H1 (cell line): Measurements from ENCODE around the gene PRR14L. TPM values are rescaled to one million over a fixed set of nuclear protein-coding genes. Genes with fewer than 3 reads are reported as not detected.

Experiments
- CTCF ChIA-PET: fragments of 300-600 bp; sonication (Branson Sonifier 250); formaldehyde crosslinking; loops from one replicate; lab custom pipeline; 2021; ENCODE audit not compliant: partially characterized antibody; lab: Charles Lee
- POLR2A ChIA-PET: fragments of 300-600 bp; sonication (Branson Sonifier 250); formaldehyde crosslinking; loops from one replicate; lab custom pipeline; 2021; ENCODE audit warnings: inconsistent platforms; ENCODE audit not compliant: partially characterized antibody; lab: Charles Lee
- DNase-seq, 2 experiments: peaks; one replicate each; pipeline versions ENCODE4 v3.0.0 to v3.0.0-alpha.2; 2010 to 2022; ENCODE audit warnings: low spot score in 2 of 2, low read depth in 1 of 2, mixed read lengths in 1 of 2
- FAIRE-seq: peaks from 2 replicates; lab custom pipeline; 2011; peaks lifted over from hg19 to GRCh38; lab: Jason Lieb, UNC
- H2AFZ ChIP-seq: 2 replicates; pipeline ENCODE4 v1.8.1; 2012; ENCODE audit warnings: low read length, inconsistent platforms
- H2AK5ac ChIP-seq: 2 replicates; pipeline ENCODE4 v1.6.1; 2013; ENCODE audit warnings: low read depth, low read length
- H2BK120ac ChIP-seq: replicated peaks from 2 replicates; pipeline ENCODE3; 2013; ENCODE audit warnings: low read depth, low read length, inconsistent platforms
- H2BK12ac ChIP-seq: 2 replicates; pipeline ENCODE4 v1.6.1; 2013; ENCODE audit warnings: low read depth, low read length
- H2BK15ac ChIP-seq: 2 replicates; pipeline ENCODE4 v1.6.1; 2013; ENCODE audit warnings: low read length
- H2BK20ac ChIP-seq: 2 replicates; pipeline ENCODE4 v1.6.1; 2013; ENCODE audit warnings: low read length
- H2BK5ac ChIP-seq: 2 replicates; pipeline ENCODE4 v1.6.1; 2013; ENCODE audit warnings: low read depth, low read length
- H3K14ac ChIP-seq: 2 replicates; pipeline ENCODE4 v1.6.1; 2013; ENCODE audit warnings: inconsistent platforms; ENCODE audit not compliant: insufficient read length
- H3K18ac ChIP-seq: 2 replicates; pipeline ENCODE4 v1.6.1; 2013; ENCODE audit warnings: low read length; ENCODE audit errors: extremely low read depth
- H3K23ac ChIP-seq: 2 replicates; pipeline ENCODE4 v1.6.1; 2013; ENCODE audit warnings: inconsistent platforms; ENCODE audit not compliant: insufficient read length
- H3K23me2 ChIP-seq: 2 replicates; pipeline ENCODE4 v1.6.1; 2013; ENCODE audit warnings: low read depth, low read length
- H3K27ac ChIP-seq: 2 replicates; pipeline ENCODE4 v1.6.1; 2011; ENCODE audit warnings: low read depth, low read length, inconsistent platforms
- H3K27me3 ChIP-seq, 4 experiments: replicated peaks in 1 of 4; 1 replicate in 1 of 4; 2 replicates in 3 of 4; pipeline versions ENCODE4 v1.6.1 to v1.8.1; 2011 to 2013; ENCODE audit warnings: low read length in 3 of 4, mild to moderate bottlenecking in 3 of 4, inconsistent platforms in 2 of 4, mixed read lengths in 2 of 4, moderate library complexity in 1 of 4; ENCODE audit not compliant: control insufficient read depth in 3 of 4, insufficient read depth in 3 of 4; ENCODE audit errors: extremely low read depth in 1 of 4
- H3K36me3 ChIP-seq, 4 experiments: 2 replicates each; pipeline versions ENCODE4 v1.6.1 to v1.8.1; 2011 to 2013; ENCODE audit warnings: mild to moderate bottlenecking in 4 of 4, low read length in 3 of 4, moderate library complexity in 2 of 4, control low read depth in 1 of 4, inconsistent platforms in 1 of 4; ENCODE audit not compliant: insufficient read depth in 4 of 4, control insufficient read depth in 2 of 4
- H3K4ac ChIP-seq: replicated peaks from 2 replicates; pipeline ENCODE3; 2013; ENCODE audit warnings: low read length, low read depth, mixed read lengths, inconsistent platforms; ENCODE audit not compliant: insufficient read length
- H3K4me1 ChIP-seq, 4 experiments: replicated peaks in 1 of 4; 1 replicate in 1 of 4; 2 replicates in 3 of 4; pipeline versions ENCODE4 v1.6.1 to v1.8.1; 2011 to 2013; ENCODE audit warnings: low read length in 3 of 4, inconsistent platforms in 2 of 4, mixed read lengths in 1 of 4; ENCODE audit not compliant: insufficient read depth in 4 of 4, control insufficient read depth in 3 of 4
- H3K4me2 ChIP-seq, 2 experiments: 2 replicates each; pipeline versions ENCODE4 v1.6.1 to v1.8.1; 2011 to 2013; ENCODE audit warnings: low read depth in 2 of 2, low read length in 2 of 2, control low read depth in 1 of 2, inconsistent platforms in 1 of 2, mild to moderate bottlenecking in 1 of 2; ENCODE audit not compliant: insufficient read depth in 1 of 2
- H3K4me3 ChIP-seq, 4 experiments: fragments of 200-600, 300-600 bp in 1 of 4; sonication (generic), shearing (Covaris generic), sonication (Bioruptor Twin) in 1 of 4; 2 replicates each; pipeline versions ENCODE4 v1.5.1 to v1.8.1; 2011 to 2016; ENCODE audit warnings: low read length in 4 of 4, low read depth in 3 of 4, control low read depth in 2 of 4, inconsistent platforms in 2 of 4, mild to moderate bottlenecking in 2 of 4, mixed read lengths in 1 of 4, moderate library complexity in 1 of 4; ENCODE audit not compliant: insufficient read depth in 2 of 4; ENCODE audit errors: extremely low read depth in 1 of 4
- H3K56ac ChIP-seq: replicated peaks from 2 replicates; pipeline ENCODE3; 2013; ENCODE audit warnings: low read depth, mild to moderate bottlenecking, mixed read lengths, low read length, inconsistent platforms; ENCODE audit not compliant: insufficient read length
- H3K79me1 ChIP-seq: 2 replicates; pipeline ENCODE4 v1.6.1; 2013; ENCODE audit warnings: low read depth, low read length, control low read depth
- H3K79me2 ChIP-seq, 2 experiments: 2 replicates each; pipeline versions ENCODE4 v1.6.1 to v1.8.1; 2012 to 2013; ENCODE audit warnings: low read length in 2 of 2, mild to moderate bottlenecking in 2 of 2, inconsistent platforms in 1 of 2; ENCODE audit not compliant: insufficient read depth in 2 of 2, control insufficient read depth in 1 of 2
- H3K9ac ChIP-seq, 4 experiments: replicated peaks in 1 of 4; 1 replicate in 1 of 4; 2 replicates in 3 of 4; pipeline versions ENCODE4 v1.6.1 to v1.8.1; 2011 to 2013; ENCODE audit warnings: low read depth in 3 of 4, low read length in 3 of 4, control low read depth in 2 of 4, mild to moderate bottlenecking in 2 of 4, moderate library complexity in 2 of 4, inconsistent platforms in 1 of 4; ENCODE audit errors: extremely low read depth in 1 of 4
- H3K9me3 ChIP-seq, 2 experiments: 2 replicates each; pipeline versions ENCODE4 v1.6.1 to v1.8.1; 2012 to 2013; ENCODE audit warnings: mild to moderate bottlenecking in 2 of 2, moderate library complexity in 2 of 2, control low read depth in 1 of 2, inconsistent platforms in 1 of 2, low read depth in 1 of 2, low read length in 1 of 2, mixed read lengths in 1 of 2; ENCODE audit not compliant: insufficient read depth in 2 of 2
- H4K20me1 ChIP-seq, 2 experiments: replicated peaks in 1 of 2; 2 replicates each; pipeline versions ENCODE3 to v1.8.1; 2011 to 2013; ENCODE audit warnings: inconsistent platforms in 2 of 2, low read length in 2 of 2, mild to moderate bottlenecking in 1 of 2; ENCODE audit not compliant: insufficient read depth in 2 of 2, control insufficient read depth in 1 of 2
- H4K5ac ChIP-seq: 2 replicates; pipeline ENCODE4 v1.6.1; 2013; ENCODE audit warnings: low read length, low read depth, mixed read lengths, inconsistent platforms; ENCODE audit not compliant: insufficient read length
- H4K8ac ChIP-seq: 2 replicates; pipeline ENCODE4 v1.8.0; 2013; ENCODE audit warnings: mild to moderate bottlenecking, moderate library complexity, low read length, inconsistent platforms; ENCODE audit not compliant: insufficient read depth; ENCODE audit errors: extremely low read depth
- H4K91ac ChIP-seq: replicated peaks from 2 replicates; pipeline ENCODE3; 2013; ENCODE audit warnings: low read length, mixed read lengths, inconsistent platforms; ENCODE audit not compliant: insufficient read length
- ASH2L ChIP-seq: fragments of 200-600, 300-600 bp; sonication (generic); IDR thresholded peaks from one replicate; pipeline ENCODE4 v1.7.1; 2017; ENCODE audit warnings: low read length
- CBX8 ChIP-seq: fragments of 300-800, 300-1000 bp; sonication (generic); IDR thresholded peaks from 2 replicates; pipeline ENCODE4 v1.7.1; 2016; ENCODE audit warnings: low read depth, low read length, borderline replicate concordance
- EZH2 ChIP-seq: fragments of 200-600 bp; sonication (generic); IDR thresholded peaks from 2 replicates; pipeline ENCODE4 v1.7.1; 2012; ENCODE audit warnings: low read depth, mild to moderate bottlenecking, moderate library complexity, low read length, inconsistent platforms; ENCODE audit not compliant: severe bottlenecking
- HDAC6 ChIP-seq: IDR thresholded peaks from one replicate; pipeline ENCODE4 v1.7.1; 2012; ENCODE audit warnings: low read depth, mild to moderate bottlenecking, inconsistent platforms, low read length, moderate library complexity
- RFX5 ChIP-seq: IDR thresholded peaks from 2 replicates; pipeline ENCODE4 v1.6.1; 2011; ENCODE audit warnings: low read depth, low read length, improper control_type of control experiment, borderline replicate concordance
- SP2 ChIP-seq: IDR thresholded peaks from 2 replicates; pipeline ENCODE4 v1.6.1; 2012; ENCODE audit warnings: mild to moderate bottlenecking, low read length, inconsistent platforms
- TAF1 ChIP-seq: IDR thresholded peaks from 2 replicates; pipeline ENCODE4 v1.6.1; 2011; ENCODE audit warnings: mild to moderate bottlenecking, low read depth, low read length
- TAF7 ChIP-seq: optimal IDR thresholded peaks from 2 replicates; pipeline ENCODE3; 2011; ENCODE audit warnings: low read depth, mild to moderate bottlenecking, inconsistent platforms, low read length, moderate library complexity, borderline replicate concordance
- YY1 ChIP-seq: IDR thresholded peaks from 2 replicates; pipeline ENCODE4 v1.6.1; 2011; ENCODE audit warnings: low read depth, mild to moderate bottlenecking, low read length
- WGBS, 2 experiments: shearing (Covaris generic) in 1 of 2; methylation state at CpG; one replicate each; pipeline versions ENCODE4 v1.1.6 to v1.1.7; 2013 to 2015; ENCODE audit warnings: low lambda C conversion rate in 2 of 2, mixed read lengths in 2 of 2, inconsistent platforms in 1 of 2, low coverage in 1 of 2, missing lambda C conversion rate in 1 of 2; ENCODE audit not compliant: insufficient replicate concordance in 2 of 2, insufficient coverage in 1 of 2, insufficient read length in 1 of 2; ENCODE audit errors: extremely low coverage in 1 of 2, missing lambda C conversion rate in 1 of 2; 5-methylcytosine and 5-hydroxymethylcytosine counted together
- polyA plus RNA-seq, 7 experiments: library from polyadenylated mRNA; depleted of rRNA in 3 of 7; stranded (reverse) in 5 of 7; unstranded in 2 of 7; fragments of >200 nt in 5 of 7; fragments of 200-250 nt in 2 of 7; gene quantifications; 1 replicate in 5 of 7; 2 replicates in 1 of 7; 4 replicates in 1 of 7; pipeline versions ENCODE4 v1.2.1 to v1.2.3, GENCODE V29; 2011 to 2013; ENCODE audit warnings: missing spikeins in 2 of 7, mixed read lengths in 2 of 7
- total RNA-seq: library from RNA; stranded (reverse); fragmentation: NEBNext Ultra II Directional; extraction: Animal tissue kit (Norgen Biotek cat#: 25700); gene quantifications from 2 replicates; pipeline ENCODE4 v1.2.1, GENCODE V29; 2021
- TF ChIP-seq, protein P1 (sequence below), 3 experiments: IDR thresholded peaks; 1 replicate in 2 of 3; 2 replicates in 1 of 3; pipeline versions ENCODE4 v1.5.1 to v1.6.1; 2011; ENCODE audit warnings: low read length in 3 of 3, mild to moderate bottlenecking in 3 of 3, inconsistent platforms in 2 of 3, low read depth in 1 of 3, moderate library complexity in 1 of 3; ENCODE audit not compliant: insufficient read depth in 1 of 3; ENCODE audit errors: control extremely low read depth in 1 of 3
- TF ChIP-seq, protein P2 (sequence below): IDR thresholded peaks from 2 replicates; pipeline ENCODE4 v1.6.1; 2011; ENCODE audit warnings: low read length, improper control_type of control experiment

Gene PRR14L
- total and polyA plus RNA-seq, 2 of the 8 experiments (the other 6 are each of a cell fraction or from before 2014, with no cell fraction given): 26.5 to 98.6 TPM

DNA sequence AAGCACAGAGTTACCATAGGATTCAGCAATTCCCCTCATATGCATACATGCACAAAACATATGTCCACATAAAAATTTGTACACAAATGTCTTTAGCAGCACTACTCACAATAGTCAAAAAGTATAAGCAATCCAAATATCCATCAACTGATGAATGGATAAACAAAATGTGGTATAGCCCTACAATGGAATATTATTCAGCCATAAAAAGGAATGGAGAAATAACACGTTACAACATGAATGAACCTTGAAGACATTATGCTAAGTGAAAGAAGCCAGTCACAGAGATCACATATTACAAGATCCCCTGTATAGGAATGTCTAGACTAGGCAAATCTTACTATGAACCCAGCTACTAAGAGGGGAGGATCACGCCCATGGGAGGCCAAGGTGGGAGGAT lies 7.2 kb downstream of the PRR14L start:
- Histone ChIP-seq H3K23ac (no peak overlapping the region), H4K5ac (no peak overlapping the region), H3K4me3 (no peak overlapping the region), H3K18ac (no peak overlapping the region), H3K4me1 (peaks cover 0 to 4% (median under 1%) of the 10 kb centered on the region in 4 experiments; a peak in 4 of 7 replicates), H3K9me3 (no peaks in the 10 kb centered on the region), H4K20me1 (peaks cover 4 to 6% of the 10 kb centered on the region in 2 experiments), H3K14ac (no peak overlapping the region), H3K4me2 (no peak overlapping the region), H2AK5ac (no peak overlapping the region), H3K79me2 (peaks cover 18 to 89% of the 10 kb centered on the region in 2 experiments), H2AFZ (no peak overlapping the region), H2BK15ac (no peak overlapping the region), H3K23me2 (no peaks in the 10 kb centered on the region), H2BK5ac (no peak overlapping the region), H3K27me3 (no peaks in the 10 kb centered on the region), H4K8ac (no peak overlapping the region), H2BK120ac (no peak overlapping the region), H3K79me1 (peaks cover 3% of the 10 kb centered on the region; the same call in 1 of the 2 replicates), H3K36me3 (peaks cover 7 to 43% (median 14%) of the 10 kb centered on the region in 4 experiments), H3K27ac (no peak overlapping the region), H2BK12ac (no peak overlapping the region), H3K4ac (no peak overlapping the region), H4K91ac (no peak overlapping the region), H3K9ac (no peak overlapping the region), H2BK20ac (no peak overlapping the region), H3K56ac (no peak overlapping the region)
- ChIA-PET CTCF (no interaction called here), POLR2A (interaction anchor here (0.6 to 1.2 kb wide), 3 partner anchors 11 to 79 kb away, joined by 3 to 5 read pairs (median 4); partner anchors contain the start of gene DEPDC5)
- FAIRE-seq: no peak
- 100% methylated on average over 2 of the region's 2 CpGs; no CpG with 5 or more reads in 1 of the 2 experiments for WGBS, 2 experiments
- no peak for DNase-seq
- no peak for TF ChIP-seq EZH2
- no peak for TF ChIP-seq TAF7
- no peak for TF ChIP-seq ASH2L
- TF ChIP-seq RFX5: no peak
- TF ChIP-seq HDAC6: no peak
- TF ChIP-seq CBX8: no peak
- no peak for TF ChIP-seq SP2
- TF ChIP-seq, protein P1, sequence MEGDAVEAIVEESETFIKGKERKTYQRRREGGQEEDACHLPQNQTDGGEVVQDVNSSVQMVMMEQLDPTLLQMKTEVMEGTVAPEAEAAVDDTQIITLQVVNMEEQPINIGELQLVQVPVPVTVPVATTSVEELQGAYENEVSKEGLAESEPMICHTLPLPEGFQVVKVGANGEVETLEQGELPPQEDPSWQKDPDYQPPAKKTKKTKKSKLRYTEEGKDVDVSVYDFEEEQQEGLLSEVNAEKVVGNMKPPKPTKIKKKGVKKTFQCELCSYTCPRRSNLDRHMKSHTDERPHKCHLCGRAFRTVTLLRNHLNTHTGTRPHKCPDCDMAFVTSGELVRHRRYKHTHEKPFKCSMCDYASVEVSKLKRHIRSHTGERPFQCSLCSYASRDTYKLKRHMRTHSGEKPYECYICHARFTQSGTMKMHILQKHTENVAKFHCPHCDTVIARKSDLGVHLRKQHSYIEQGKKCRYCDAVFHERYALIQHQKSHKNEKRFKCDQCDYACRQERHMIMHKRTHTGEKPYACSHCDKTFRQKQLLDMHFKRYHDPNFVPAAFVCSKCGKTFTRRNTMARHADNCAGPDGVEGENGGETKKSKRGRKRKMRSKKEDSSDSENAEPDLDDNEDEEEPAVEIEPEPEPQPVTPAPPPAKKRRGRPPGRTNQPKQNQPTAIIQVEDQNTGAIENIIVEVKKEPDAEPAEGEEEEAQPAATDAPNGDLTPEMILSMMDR (IDR thresholded peaks at IDR 0.05; ENCODE audit: control extremely low read depth in 1 of 3, insufficient read depth in 1 of 3, low read depth in 1 of 3, low read length in 3 of 3): no peak
- TF ChIP-seq, protein P2, sequence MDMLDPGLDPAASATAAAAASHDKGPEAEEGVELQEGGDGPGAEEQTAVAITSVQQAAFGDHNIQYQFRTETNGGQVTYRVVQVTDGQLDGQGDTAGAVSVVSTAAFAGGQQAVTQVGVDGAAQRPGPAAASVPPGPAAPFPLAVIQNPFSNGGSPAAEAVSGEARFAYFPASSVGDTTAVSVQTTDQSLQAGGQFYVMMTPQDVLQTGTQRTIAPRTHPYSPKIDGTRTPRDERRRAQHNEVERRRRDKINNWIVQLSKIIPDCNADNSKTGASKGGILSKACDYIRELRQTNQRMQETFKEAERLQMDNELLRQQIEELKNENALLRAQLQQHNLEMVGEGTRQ: no peak
- TF ChIP-seq TAF1: no peak
- no peak for TF ChIP-seq YY1
